ENCODE measurements around the gene REPS2.

The REPS2 gene

DNA sequence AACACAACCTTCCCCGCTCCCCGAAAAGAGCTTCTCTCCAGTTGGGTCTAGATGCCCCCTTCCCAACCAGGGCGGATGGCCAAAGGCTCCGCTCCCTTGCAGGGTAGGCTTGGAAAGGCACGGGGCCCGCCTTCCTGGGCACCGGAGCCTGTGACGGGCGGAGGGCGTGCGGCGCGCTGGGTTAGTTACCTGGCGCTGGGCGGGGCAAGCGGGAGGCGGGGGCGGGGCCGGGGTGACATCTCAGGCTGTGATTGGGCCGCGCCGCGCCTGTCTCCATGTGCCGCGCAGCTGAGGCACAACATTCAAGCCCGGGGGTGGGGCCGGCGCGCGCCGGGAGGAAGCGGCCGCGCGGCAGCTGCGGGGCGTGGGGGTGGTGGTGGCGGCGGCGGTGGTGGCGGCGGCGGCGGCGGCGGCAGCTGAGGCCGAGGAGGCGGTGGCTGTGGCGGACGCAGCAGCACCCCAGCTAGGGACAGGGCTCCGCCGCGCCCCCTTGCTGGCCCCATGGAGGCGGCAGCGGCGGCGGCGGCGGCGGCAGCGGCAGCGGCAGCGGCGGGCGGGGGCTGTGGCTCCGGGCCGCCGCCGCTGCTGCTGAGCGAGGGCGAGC is at the start of gene REPS2:
Gene REPS2, plus strand, starts transcription at position 298 of the 604 bp plus-strand sequence. Its CDS starts 204 bp downstream, at position 502.
- peaks cover 57% of the 10 kb centered on the region for H3K27me3 Mint-ChIP-seq (ENCODE audit: low read depth, poor library complexity)
- TF ChIP-seq, protein P1, sequence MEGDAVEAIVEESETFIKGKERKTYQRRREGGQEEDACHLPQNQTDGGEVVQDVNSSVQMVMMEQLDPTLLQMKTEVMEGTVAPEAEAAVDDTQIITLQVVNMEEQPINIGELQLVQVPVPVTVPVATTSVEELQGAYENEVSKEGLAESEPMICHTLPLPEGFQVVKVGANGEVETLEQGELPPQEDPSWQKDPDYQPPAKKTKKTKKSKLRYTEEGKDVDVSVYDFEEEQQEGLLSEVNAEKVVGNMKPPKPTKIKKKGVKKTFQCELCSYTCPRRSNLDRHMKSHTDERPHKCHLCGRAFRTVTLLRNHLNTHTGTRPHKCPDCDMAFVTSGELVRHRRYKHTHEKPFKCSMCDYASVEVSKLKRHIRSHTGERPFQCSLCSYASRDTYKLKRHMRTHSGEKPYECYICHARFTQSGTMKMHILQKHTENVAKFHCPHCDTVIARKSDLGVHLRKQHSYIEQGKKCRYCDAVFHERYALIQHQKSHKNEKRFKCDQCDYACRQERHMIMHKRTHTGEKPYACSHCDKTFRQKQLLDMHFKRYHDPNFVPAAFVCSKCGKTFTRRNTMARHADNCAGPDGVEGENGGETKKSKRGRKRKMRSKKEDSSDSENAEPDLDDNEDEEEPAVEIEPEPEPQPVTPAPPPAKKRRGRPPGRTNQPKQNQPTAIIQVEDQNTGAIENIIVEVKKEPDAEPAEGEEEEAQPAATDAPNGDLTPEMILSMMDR (IDR thresholded peaks at IDR 0.05) = no peak
- peaks cover 17% of the 10 kb centered on the region for H3K9me3 Mint-ChIP-seq
- peak within 1 kb of the TSS; percentile 97 for H3K4me3 Mint-ChIP-seq
- H3K36me3 Mint-ChIP-seq (ENCODE audit: low read depth) = no peaks in the 10 kb centered on the region
- H3K4me1 Mint-ChIP-seq = peaks cover 4% of the 10 kb centered on the region
- peak; percentile 94 for DNase-seq
- no peak within 1 kb of the TSS for H3K27ac Mint-ChIP-seq

DNA sequence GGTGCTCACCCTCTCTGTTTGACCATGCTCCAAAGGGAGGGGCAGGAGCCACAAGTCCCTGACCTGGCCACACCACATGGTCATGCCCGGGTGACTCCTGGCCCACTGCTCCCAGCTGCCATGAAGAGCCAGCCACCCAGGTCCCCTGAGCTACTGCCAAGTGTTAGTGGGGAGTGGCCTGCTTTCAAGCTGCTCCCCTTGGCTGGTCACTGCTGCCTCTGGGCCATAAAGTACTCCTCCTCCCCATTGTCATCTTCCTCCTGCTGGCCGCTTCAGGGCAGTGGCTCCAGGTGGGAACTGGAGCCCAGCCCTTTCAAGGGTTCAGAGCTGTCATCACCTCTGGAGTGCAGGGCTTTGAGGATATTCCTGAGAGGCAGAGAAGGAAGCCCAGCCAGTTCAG is 49.0 kb upstream of the REPS2 start:
- H3K4me1 Mint-ChIP-seq = peaks cover 7% of the 10 kb centered on the region
- no peaks in the 10 kb centered on the region for H3K36me3 Mint-ChIP-seq (ENCODE audit: low read depth)
- no peak overlapping the region for H3K27ac Mint-ChIP-seq
- H3K9me3 Mint-ChIP-seq = no peaks in the 10 kb centered on the region
- H3K27me3 Mint-ChIP-seq (ENCODE audit: low read depth, poor library complexity) = peaks cover 5% of the 10 kb centered on the region
- H3K4me3 Mint-ChIP-seq = no peak overlapping the region
- TF ChIP-seq, protein P1 (IDR thresholded peaks at IDR 0.05) = no peak
- DNase-seq = peak; percentile 6

DNA sequence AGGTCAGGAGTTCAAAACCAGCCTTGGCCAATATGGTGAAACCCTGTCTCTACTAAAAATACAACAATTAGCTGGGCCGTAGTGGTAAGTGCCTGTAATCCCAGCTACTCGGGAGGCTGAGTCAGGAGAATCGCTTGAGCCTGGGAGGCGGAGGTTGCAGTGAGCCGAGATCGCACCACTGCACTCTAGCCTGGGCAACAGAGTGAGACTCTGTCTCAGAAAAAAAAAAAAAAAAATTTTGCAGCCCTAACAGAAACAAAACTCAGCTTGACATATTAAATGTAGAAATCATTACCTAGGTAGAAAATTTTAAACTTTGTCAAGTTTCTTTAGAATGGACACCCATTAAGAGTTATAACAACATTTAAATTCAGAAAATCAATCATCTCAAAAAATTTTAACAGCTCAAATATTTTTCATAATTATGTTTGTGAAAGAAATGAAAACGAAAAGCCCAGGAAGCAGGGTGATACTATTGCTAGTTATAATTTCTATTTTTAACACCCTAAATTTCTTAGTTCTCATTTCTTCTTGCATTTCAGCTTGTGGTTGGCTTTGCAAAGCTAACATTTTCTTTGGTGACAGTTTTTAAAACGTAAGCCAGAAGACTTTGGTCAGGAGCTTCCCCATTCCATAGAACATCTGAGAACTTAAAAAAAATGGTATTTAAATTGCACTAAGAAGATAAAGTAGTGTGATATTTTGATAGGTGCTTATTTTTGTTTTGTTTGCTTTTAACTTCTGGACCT is 43.0 kb upstream of the REPS2 start:
- no peaks in the 10 kb centered on the region for H3K4me1 Mint-ChIP-seq
- H3K9me3 Mint-ChIP-seq = peaks cover 4% of the 10 kb centered on the region
- H3K4me3 Mint-ChIP-seq = no peak overlapping the region
- H3K27ac Mint-ChIP-seq = no peak overlapping the region
- H3K27me3 Mint-ChIP-seq (ENCODE audit: low read depth, poor library complexity) = peaks cover under 1% of the 10 kb centered on the region
- DNase-seq = no peak
- TF ChIP-seq, protein P1 (IDR thresholded peaks at IDR 0.05) = no peak
- no peaks in the 10 kb centered on the region for H3K36me3 Mint-ChIP-seq (ENCODE audit: low read depth)

DNA sequence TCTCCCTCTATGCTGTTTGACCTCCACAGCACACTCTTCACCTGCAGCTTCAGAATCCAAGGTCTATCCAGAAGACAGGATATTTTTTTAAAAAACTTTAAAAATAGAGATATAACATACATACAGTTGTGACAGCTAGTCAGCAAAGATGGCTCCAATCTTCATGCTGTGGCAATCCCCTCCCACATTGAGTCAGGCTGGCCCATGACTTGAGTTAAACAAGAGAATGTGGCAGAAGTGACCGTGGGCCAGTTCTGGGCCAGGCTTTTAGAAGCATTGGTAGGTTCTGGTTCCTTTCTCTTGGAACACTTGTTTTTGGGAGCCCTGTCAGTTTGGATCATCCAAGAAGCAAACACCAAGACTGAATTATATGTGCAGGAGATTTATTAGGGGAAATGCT is 36.1 kb upstream of the REPS2 start:
- H3K27me3 Mint-ChIP-seq (ENCODE audit: low read depth, poor library complexity) = peaks cover 7% of the 10 kb centered on the region
- no peaks in the 10 kb centered on the region for H3K36me3 Mint-ChIP-seq (ENCODE audit: low read depth)
- H3K27ac Mint-ChIP-seq = no peak overlapping the region
- H3K9me3 Mint-ChIP-seq = no peaks in the 10 kb centered on the region
- DNase-seq = no peak
- TF ChIP-seq, protein P1 (IDR thresholded peaks at IDR 0.05) = no peak
- no peaks in the 10 kb centered on the region for H3K4me1 Mint-ChIP-seq
- H3K4me3 Mint-ChIP-seq = no peak overlapping the region

DNA sequence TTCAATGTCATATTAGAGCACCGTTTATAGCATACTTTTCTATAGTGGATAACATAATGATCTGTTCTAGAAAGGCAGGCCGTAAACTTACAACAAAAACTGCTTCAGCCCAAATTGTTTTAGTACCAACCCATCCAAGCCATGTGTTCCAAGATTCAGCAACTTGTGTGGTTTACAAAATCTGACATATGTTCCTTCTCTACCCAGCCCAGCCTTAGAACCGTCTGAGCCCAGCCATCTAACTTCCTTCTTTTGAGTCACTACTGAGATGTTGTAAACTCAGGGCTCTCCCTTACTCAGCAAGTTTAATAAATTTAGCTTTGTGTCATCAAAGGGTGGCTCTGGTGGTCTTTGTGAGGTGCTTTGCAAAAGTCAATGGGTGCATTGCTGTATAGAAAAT is 32.4 kb upstream of the REPS2 start:
- no peak for DNase-seq

More for the DNA sequence above, 32.4 kb upstream of the REPS2 start:
- Mint-ChIP-seq H3K9me3 (no peaks in the 10 kb centered on the region), H3K4me3 (no peak overlapping the region), H3K27ac (no peak overlapping the region), H3K27me3 (ENCODE audit: low read depth, poor library complexity) (peaks cover 3% of the 10 kb centered on the region), H3K36me3 (ENCODE audit: low read depth) (no peaks in the 10 kb centered on the region), H3K4me1 (no peaks in the 10 kb centered on the region)
- TF ChIP-seq, protein P1 (IDR thresholded peaks at IDR 0.05) = no peak

All from nephron progenitor cell (in vitro differentiated cells).